Transverse colon (tissue), 4 donors: ENCODE data around the gene CCND1. TPM values are rescaled to one million over a fixed set of nuclear protein-coding genes. Genes with fewer than 3 reads are reported as not detected.
A peak's percentile ranks its signal among the peaks of the same experiment; 100 is the strongest.

Source experiments
- DNase-seq: peaks from one replicate; pipeline ENCODE4 v3.0.0-alpha.2; 2019
- H3K27ac ChIP-seq, 4 donors: fragments of 200-600 bp; sonication (generic); 2 replicates each; pipeline ENCODE4 v1.5.1; 2016 to 2018; ENCODE audit warnings: inconsistent platforms in 4 of 4
- H3K27me3 ChIP-seq: fragments of 200-600 bp; sonication (generic); 2 replicates; pipeline ENCODE4 v1.5.1; 2017; ENCODE audit warnings: inconsistent platforms
- H3K36me3 ChIP-seq, 4 donors: fragments of 200-600 bp; sonication (generic); 2 replicates each; pipeline ENCODE4 v1.5.1; 2017 to 2019; ENCODE audit warnings: inconsistent platforms in 4 of 4
- H3K4me1 ChIP-seq, 4 donors: fragments of 200-600 bp; sonication (generic); 2 replicates each; pipeline ENCODE4 v1.5.1; 2017 to 2020; ENCODE audit warnings: inconsistent platforms in 4 of 4
- H3K4me3 ChIP-seq, 4 donors: fragments of 200-600 bp; sonication (generic); 1 replicate in 1 of 4; 2 replicates in 3 of 4; pipeline versions ENCODE4 v1.5.1 to v1.6.1; 2017 to 2019; ENCODE audit warnings: inconsistent platforms in 4 of 4
- H3K9me3 ChIP-seq, 2 donors: fragments of 200-600 bp; sonication (generic); 2 replicates each; pipeline ENCODE4 v1.5.1; 2017 to 2019; ENCODE audit warnings: inconsistent platforms in 2 of 2
- EP300 ChIP-seq: sonication (generic); formaldehyde crosslinking; IDR thresholded peaks from one replicate; pipeline ENCODE4 v1.6.1; 2017; ENCODE audit warnings: antibody characterized with exemption, low read depth
- POLR2A ChIP-seq: fragments of 450-650 bp; IDR thresholded peaks from one replicate; pipeline ENCODE4 v1.6.1; 2016; ENCODE audit warnings: antibody characterized with exemption, mild to moderate bottlenecking, moderate library complexity
- POLR2AphosphoS5 ChIP-seq, 3 donors: sonication (generic); formaldehyde crosslinking; IDR thresholded peaks; one replicate each; pipeline ENCODE4 v1.6.1; 2016; ENCODE audit warnings: antibody characterized with exemption in 3 of 3
- WGBS, 2 donors: methylation state at CpG; one replicate each; pipeline ENCODE4 v1.1.5; 2018; ENCODE audit warnings: low coverage in 1 of 2; 5-methylcytosine and 5-hydroxymethylcytosine counted together
- in situ Hi-C, 4 donors: fragments of 200-750 bp; cut with MboI; loops; one replicate each; pipeline versions ENCODE4 v1.15.0 to v1.15.1; 2017; ENCODE audit warnings: low sequenced_read_pairs in 3 of 4, low pct_ligation_motif_present in 1 of 4, low pct_unique_long_range_greater_than_20kb in 1 of 4
- intact Hi-C: fragments of 100-400 bp; cut with DNase I; formaldehyde crosslinking; loops from one replicate; pipeline ENCODE4 v1.15.1; 2023; ENCODE audit warnings: low total_unique reads
- total RNA-seq, 4 donors: library from RNA; depleted of rRNA; stranded (reverse); fragments of >200 nt; gene quantifications; one replicate each; pipeline ENCODE4 v1.1.0, GENCODE V29; 2016
- TF ChIP-seq, protein P1 (sequence below), 5 experiments: fragments of 200-600 bp in 3 of 5; fragments of 450-650 bp in 2 of 5; sonication (generic) in 3 of 5; IDR thresholded peaks; 1 replicate in 2 of 5; 2 replicates in 3 of 5; pipeline ENCODE4 v1.5.1; 2016 to 2017; ENCODE audit warnings: antibody characterized with exemption in 5 of 5, inconsistent platforms in 3 of 5, mild to moderate bottlenecking in 2 of 5, moderate library complexity in 1 of 5

CCND1 gene
- total RNA-seq, 4 donors from 2014 or later = 26.4 to 78.0 (median 45.0) TPM

GRCh38 chr11:69671734-69672465 lies 30.9 kb downstream of the CCND1 start:
- intact Hi-C loops (no loop called here), in situ Hi-C loops (loop anchor here in 1 of 4 donors (25.0 kb wide), 1 partner anchor 560 kb away; no protein-coding TSS in a partner anchor)
- H3K4me3 ChIP-seq = no peak overlapping the region
- peaks cover 0 to 10% (median 2%) of the 10 kb centered on the region in 4 donors for H3K36me3 ChIP-seq
- H3K27ac ChIP-seq = no peak overlapping the region
- peaks cover 9 to 28% (median 17%) of the 10 kb centered on the region in 4 donors for H3K4me1 ChIP-seq
- 86 to 87% methylated on average over 6 to 10 of the region's 10 CpGs for WGBS, 2 donors
- DNase-seq = no peak
- H3K27me3 ChIP-seq = no peaks in the 10 kb centered on the region
- TF ChIP-seq POLR2A = no peak
- no peak for TF ChIP-seq EP300
- TF ChIP-seq, protein P1, sequence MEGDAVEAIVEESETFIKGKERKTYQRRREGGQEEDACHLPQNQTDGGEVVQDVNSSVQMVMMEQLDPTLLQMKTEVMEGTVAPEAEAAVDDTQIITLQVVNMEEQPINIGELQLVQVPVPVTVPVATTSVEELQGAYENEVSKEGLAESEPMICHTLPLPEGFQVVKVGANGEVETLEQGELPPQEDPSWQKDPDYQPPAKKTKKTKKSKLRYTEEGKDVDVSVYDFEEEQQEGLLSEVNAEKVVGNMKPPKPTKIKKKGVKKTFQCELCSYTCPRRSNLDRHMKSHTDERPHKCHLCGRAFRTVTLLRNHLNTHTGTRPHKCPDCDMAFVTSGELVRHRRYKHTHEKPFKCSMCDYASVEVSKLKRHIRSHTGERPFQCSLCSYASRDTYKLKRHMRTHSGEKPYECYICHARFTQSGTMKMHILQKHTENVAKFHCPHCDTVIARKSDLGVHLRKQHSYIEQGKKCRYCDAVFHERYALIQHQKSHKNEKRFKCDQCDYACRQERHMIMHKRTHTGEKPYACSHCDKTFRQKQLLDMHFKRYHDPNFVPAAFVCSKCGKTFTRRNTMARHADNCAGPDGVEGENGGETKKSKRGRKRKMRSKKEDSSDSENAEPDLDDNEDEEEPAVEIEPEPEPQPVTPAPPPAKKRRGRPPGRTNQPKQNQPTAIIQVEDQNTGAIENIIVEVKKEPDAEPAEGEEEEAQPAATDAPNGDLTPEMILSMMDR (IDR thresholded peaks at IDR 0.05) = no peak
- TF ChIP-seq POLR2AphosphoS5 (IDR thresholded peaks at IDR 0.05) = no peak
- H3K9me3 ChIP-seq = no peaks in the 10 kb centered on the region

DNA sequence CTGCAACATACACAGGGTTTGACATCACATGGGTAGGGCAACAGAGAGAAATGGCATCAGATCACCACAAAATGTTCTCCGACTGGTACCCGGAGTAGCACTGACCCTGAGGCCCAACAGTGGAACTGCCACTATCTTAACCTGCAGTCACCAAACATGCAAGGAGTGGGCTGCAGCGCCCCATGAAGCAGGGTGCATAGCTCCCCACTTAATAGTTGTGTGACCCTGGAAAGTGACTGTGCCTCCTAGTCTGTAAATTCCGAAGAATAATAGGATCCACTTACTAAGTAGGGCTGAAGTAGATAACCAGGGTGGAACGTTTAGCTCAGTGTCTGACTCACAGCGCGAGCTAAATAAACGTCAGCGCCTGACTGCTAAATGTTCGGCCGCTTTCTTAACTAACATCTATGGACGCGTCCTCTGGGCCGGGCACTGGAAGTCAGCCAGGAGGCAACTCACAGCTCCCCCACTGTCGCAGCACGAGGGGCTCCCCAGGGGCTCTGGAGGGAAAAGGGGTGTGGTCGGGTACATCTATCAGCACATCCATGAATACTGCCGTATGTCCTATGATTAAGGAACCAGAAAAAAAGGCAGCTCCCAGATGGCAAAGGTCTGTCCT lies 33.4 kb downstream of the CCND1 start:
- peak overlapping the region; percentile 81 to 90 (median 88) for H3K27ac ChIP-seq
- peaks cover 9 to 28% (median 17%) of the 10 kb centered on the region in 4 donors for H3K4me1 ChIP-seq
- H3K36me3 ChIP-seq = peaks cover 0 to 10% (median 2%) of the 10 kb centered on the region in 4 donors
- no peaks in the 10 kb centered on the region for H3K27me3 ChIP-seq
- intact Hi-C loops = no loop called here
- DNase-seq = no peak
- in situ Hi-C loops = loop anchor here in 1 of 4 donors (25.0 kb wide), 1 partner anchor 562 kb away; no protein-coding TSS in a partner anchor
- WGBS, 2 donors = 19% methylated on average over 18 of the region's 18 CpGs; no CpG with 5 or more reads in 1 of the 2 donors
- H3K4me3 ChIP-seq = peak overlapping the region; percentile 75 to 92 (median 84)
- no peaks in the 10 kb centered on the region for H3K9me3 ChIP-seq
- TF ChIP-seq, protein P1 (IDR thresholded peaks at IDR 0.05) = no peak
- TF ChIP-seq EP300 (no peak), POLR2A (no peak), POLR2AphosphoS5 (IDR thresholded peaks at IDR 0.05) (no peak)

GRCh38 chr11:69674886-69675714 lies 34.1 kb downstream of the CCND1 start, which contains the start of gene LTO1:
TSS of gene LTO1 (minus strand) at chr11:69675353. CDS start at chr11:69675239, 114 bp downstream.
- in situ Hi-C loops = loop anchor here in 2 of 4 donors (25.0 kb wide), 2 partner anchors 512 to 563 kb away; no protein-coding TSS in a partner anchor
- 1% methylated on average over 42 of the region's 72 CpGs; no CpG with 5 or more reads in 1 of the 2 donors for WGBS, 2 donors
- peak within 1 kb of the TSS; percentile 75 to 92 (median 84) for H3K4me3 ChIP-seq

More at GRCh38 chr11:69674886-69675714, 34.1 kb downstream of the CCND1 start, which contains the start of gene LTO1:
- Histone ChIP-seq H3K27me3 (no peaks in the 10 kb centered on the region), H3K27ac (peak within 1 kb of the TSS; percentile 81 to 90 (median 88)), H3K9me3 (no peaks in the 10 kb centered on the region), H3K4me1 (peaks cover 9 to 26% (median 17%) of the 10 kb centered on the region in 4 donors), H3K36me3 (peaks cover 0 to 10% (median 2%) of the 10 kb centered on the region in 4 donors)
- TF ChIP-seq POLR2A (peak; percentile 82), EP300 (no peak), POLR2AphosphoS5 (IDR thresholded peaks at IDR 0.05) (peak; percentile 89 to 95 (median 93))
- TF ChIP-seq, protein P1 (IDR thresholded peaks at IDR 0.05) = peak in 3 of 5 experiments; percentile 7 to 32 (median 12)
- intact Hi-C loops = no loop called here
- peak; percentile 97 for DNase-seq
